HEK293 (cell line): Measurements from ENCODE around the gene FHAD1.

Experiments used
- CTCF ChIA-PET: fragments of 350-600 bp; formaldehyde crosslinking; extraction: SDS; loops from one replicate; lab custom pipeline; 2021; ENCODE audit warnings: antibody characterized with exemption; lab: Yijun Ruan, JAX
- POLR2A ChIA-PET: fragments of 300-600 bp; formaldehyde crosslinking; extraction: SDS; loops from one replicate; lab custom pipeline; 2020; ENCODE audit warnings: antibody characterized with exemption, inconsistent platforms; lab: Yijun Ruan, JAX
- H3K27ac ChIP-seq: fragments of 200-500 bp; sonication (Bioruptor generic); 2 replicates; pipeline ENCODE4 v1.5.1; 2014; ENCODE audit warnings: low read depth, low read length, control low read depth, inconsistent platforms; ENCODE audit errors: extremely low read depth
- H3K36me3 ChIP-seq, 2 experiments: fragments of 200-500 bp in 1 of 2; sonication (Bioruptor generic) in 1 of 2; 1 replicate in 1 of 2; 2 replicates in 1 of 2; pipeline ENCODE4 v1.5.1; 2014 to 2017; ENCODE audit warnings: inconsistent platforms in 2 of 2, low read length in 2 of 2; ENCODE audit not compliant: control insufficient read depth in 2 of 2, insufficient read depth in 1 of 2
- H3K4me1 ChIP-seq: fragments of 200-500 bp; sonication (Bioruptor generic); 2 replicates; pipeline ENCODE4 v1.5.1; 2014; ENCODE audit warnings: mild to moderate bottlenecking, low read length, inconsistent platforms; ENCODE audit not compliant: control insufficient read depth, insufficient read depth
- H3K4me3 ChIP-seq: 2 replicates; pipeline ENCODE4 v1.5.1; 2011; ENCODE audit warnings: low read depth, mild to moderate bottlenecking, control low read depth, low read length, moderate library complexity
- H3K9me3 ChIP-seq: fragments of 200-500 bp; sonication (Bioruptor generic); 2 replicates; pipeline ENCODE4 v1.5.1; 2014; ENCODE audit warnings: low read depth, low read length, inconsistent platforms; ENCODE audit not compliant: control insufficient read depth, insufficient read depth
- BCL6B ChIP-seq: fragments of 450-650 bp; formaldehyde crosslinking; IDR thresholded peaks from 2 replicates; pipeline ENCODE4 v1.5.1; 2017; ENCODE audit warnings: missing biosample characterization, missing genetic modification characterization
- EGR2 ChIP-seq: fragments of 450-650 bp; formaldehyde crosslinking; IDR thresholded peaks from 2 replicates; pipeline ENCODE4 v1.5.1; 2016; ENCODE audit warnings: low read depth, missing biosample characterization, missing genetic modification characterization
- KLF1 ChIP-seq: fragments of 450-650 bp; formaldehyde crosslinking; IDR thresholded peaks from 2 replicates; pipeline ENCODE4 v1.5.1; 2016; ENCODE audit warnings: missing biosample characterization, missing genetic modification characterization
- KLF9 ChIP-seq: fragments of 450-650 bp; formaldehyde crosslinking; IDR thresholded peaks from 2 replicates; pipeline ENCODE4 v1.5.1; 2016; ENCODE audit warnings: missing biosample characterization, missing genetic modification characterization, low read depth
- MEIS1 ChIP-seq: sonication (generic); formaldehyde crosslinking; IDR thresholded peaks from 2 replicates; pipeline ENCODE4 v1.8.1; 2022; ENCODE audit warnings: missing genetic modification reagents, mild to moderate bottlenecking, borderline replicate concordance
- PATZ1 ChIP-seq: fragments of 450-650 bp; formaldehyde crosslinking; IDR thresholded peaks from 2 replicates; pipeline ENCODE4 v1.5.1; 2016; ENCODE audit warnings: missing biosample characterization, missing genetic modification characterization
- SP2 ChIP-seq: fragments of 450-650 bp; formaldehyde crosslinking; IDR thresholded peaks from 2 replicates; pipeline ENCODE4 v1.5.1; 2016; ENCODE audit warnings: missing biosample characterization, missing genetic modification characterization
- ZNF112 ChIP-seq: fragments of 450-650 bp; formaldehyde crosslinking; IDR thresholded peaks from 2 replicates; pipeline ENCODE4 v1.5.0; 2017; ENCODE audit warnings: missing biosample characterization, missing genetic modification characterization
- ZNF202 ChIP-seq: fragments of 450-650 bp; formaldehyde crosslinking; IDR thresholded peaks from 2 replicates; pipeline ENCODE4 v1.5.1; 2016; ENCODE audit warnings: missing biosample characterization, missing genetic modification characterization, borderline replicate concordance
- ZNF211 ChIP-seq: fragments of 450-650 bp; formaldehyde crosslinking; IDR thresholded peaks from 2 replicates; pipeline ENCODE4 v1.5.1; 2016; ENCODE audit warnings: low read depth, missing biosample characterization, missing genetic modification characterization
- ZNF324 ChIP-seq: fragments of 450-650 bp; formaldehyde crosslinking; IDR thresholded peaks from 2 replicates; pipeline ENCODE4 v1.5.1; 2016; ENCODE audit warnings: missing biosample characterization, missing genetic modification characterization
- ZNF580 ChIP-seq: fragments of 450-650 bp; formaldehyde crosslinking; IDR thresholded peaks from 2 replicates; pipeline ENCODE4 v1.5.1; 2016; ENCODE audit warnings: missing biosample characterization, missing genetic modification characterization
- ZNF768 ChIP-seq: fragments of 450-650 bp; formaldehyde crosslinking; IDR thresholded peaks from 2 replicates; pipeline ENCODE4 v1.5.1; 2018; ENCODE audit warnings: missing biosample characterization, mild to moderate bottlenecking, missing genetic modification characterization
- ZNF830 ChIP-seq: fragments of 450-650 bp; IDR thresholded peaks from 2 replicates; pipeline ENCODE4 v1.5.0; 2018; ENCODE audit warnings: missing biosample characterization, missing genetic modification characterization, low read depth, mild to moderate bottlenecking, moderate library complexity
- ZSCAN18 ChIP-seq: fragments of 450-650 bp; formaldehyde crosslinking; IDR thresholded peaks from 2 replicates; pipeline ENCODE4 v1.5.1; 2016; ENCODE audit warnings: missing biosample characterization, missing genetic modification characterization
- ZSCAN23 ChIP-seq: fragments of 450-650 bp; formaldehyde crosslinking; IDR thresholded peaks from 2 replicates; pipeline ENCODE4 v1.5.1; 2016; ENCODE audit warnings: missing biosample characterization, missing genetic modification characterization

Gene FHAD1

GRCh38 chr1:15423355-15424077 lies 176.5 kb downstream of the FHAD1 start:
- Histone ChIP-seq H3K36me3 (peaks cover 0 to 40% of the 10 kb centered on the region in 2 experiments; a peak in 1 of 3 replicates), H3K27ac (no peak overlapping the region), H3K9me3 (no peaks in the 10 kb centered on the region; the same call in 1 of the 2 replicates), H3K4me3 (no peak overlapping the region), H3K4me1 (no peaks in the 10 kb centered on the region)
- ChIA-PET POLR2A (interaction anchor here (0.7 kb wide), 1 partner anchor 20 kb away, joined by 3 read pairs; no protein-coding TSS in a partner anchor), CTCF (interaction anchor here (0.6 to 1.1 kb wide), 4 partner anchors 8 to 100 kb away, joined by 3 to 4 read pairs (median 4); no protein-coding TSS in a partner anchor)
- TF ChIP-seq ZNF768 (tag by site-specific recombination) (peak; percentile 93; the same call in 1 of the 2 replicates), MEIS1 (CRISPR knock-in tag) (no peak)

GRCh38 chr1:15424146-15424667 lies 177.2 kb downstream of the FHAD1 start:
- H3K4me1 ChIP-seq = no peaks in the 10 kb centered on the region
- TF ChIP-seq EGR2 (tag by site-specific recombination) (0 out of 2 replicates have a peak, but pooled peaks have one; percentile 27), KLF1 (tag by site-specific recombination) (peak; percentile 37; the same call in 1 of the 2 replicates), ZNF202 (tag by site-specific recombination) (no peak), ZNF211 (tag by site-specific recombination) (no peak)
- TF ChIP-seq, all 188 proteins: peak for 2
- no peak overlapping the region for H3K4me3 ChIP-seq
- peaks cover 0 to 43% of the 10 kb centered on the region in 2 experiments; a peak in 1 of 3 replicates for H3K36me3 ChIP-seq
- H3K9me3 ChIP-seq = no peaks in the 10 kb centered on the region; the same call in 1 of the 2 replicates
- CTCF ChIA-PET = interaction anchor here (0.7 to 1.1 kb wide), 2 partner anchors 36 to 101 kb away, joined by 4 read pairs; no protein-coding TSS in a partner anchor
- POLR2A ChIA-PET = interaction anchor here (0.7 kb wide), 1 partner anchor 21 kb away, joined by 3 read pairs; no protein-coding TSS in a partner anchor
- no peak overlapping the region for H3K27ac ChIP-seq

- Histone ChIP-seq H3K4me3 (no peak overlapping the region), H3K9me3 (no peaks in the 10 kb centered on the region; the same call in 1 of the 2 replicates)
- POLR2A ChIA-PET = no interaction called here
- TF ChIP-seq SP2 (tag by site-specific recombination) (no peak), ZSCAN23 (no peak), ZNF830 (tag by site-specific recombination) (no peak), ZNF324 (tag by site-specific recombination) (no peak), ZNF112 (tag by site-specific recombination) (no peak), KLF9 (tag by site-specific recombination) (no peak)
- TF ChIP-seq, all 188 proteins: peak for 0
- Histone ChIP-seq H3K27ac (no peak overlapping the region), H3K4me1 (no peaks in the 10 kb centered on the region), H3K36me3 (peaks cover 0 to 37% of the 10 kb centered on the region in 2 experiments; a peak in 1 of 3 replicates)
- CTCF ChIA-PET = interaction anchor here (8.5 kb wide), 1 partner anchor 101 kb away, joined by 145 read pairs; no protein-coding TSS in a partner anchor
Measured at GRCh38 chr1:15424981-15425380, 178.0 kb downstream of the FHAD1 start.

GRCh38 chr1:15425521-15425920 lies 178.5 kb downstream of the FHAD1 start:
- CTCF ChIA-PET = interaction anchor here (0.6 to 8.5 kb wide), 3 partner anchors 48 to 426 kb away, joined by 3 to 145 read pairs (median 5); no protein-coding TSS in a partner anchor
- Histone ChIP-seq H3K4me3 (no peak overlapping the region), H3K9me3 (no peaks in the 10 kb centered on the region; the same call in 1 of the 2 replicates), H3K27ac (no peak overlapping the region), H3K36me3 (peaks cover 0 to 36% of the 10 kb centered on the region in 2 experiments; a peak in 1 of 3 replicates), H3K4me1 (no peaks in the 10 kb centered on the region)
- TF ChIP-seq ZNF580 (peak; percentile 53; the same call in 1 of the 2 replicates), ZSCAN18 (tag by site-specific recombination) (no peak), BCL6B (tag by site-specific recombination) (no peak), PATZ1 (tag by site-specific recombination) (no peak)
- POLR2A ChIA-PET = no interaction called here
